Daoy (cell line): Measurements from ENCODE around the gene TBC1D22A. TPM values are rescaled to one million over a fixed set of nuclear protein-coding genes. Genes with fewer than 3 reads are reported as not detected.

Experiments
- DNase-seq: peaks from one replicate; pipeline ENCODE4 v3.0.0-alpha.2; 2015; ENCODE audit warnings: low read depth
- total RNA-seq: library from RNA; depleted of rRNA; stranded (reverse); fragments of >200 nt; shearing (Covaris generic); gene quantifications from 2 replicates; pipeline ENCODE4 v1.2.3, GENCODE V29; 2014

The TBC1D22A gene
- total RNA-seq, 1 experiment from 2014 or later: 8.7 TPM

DNA sequence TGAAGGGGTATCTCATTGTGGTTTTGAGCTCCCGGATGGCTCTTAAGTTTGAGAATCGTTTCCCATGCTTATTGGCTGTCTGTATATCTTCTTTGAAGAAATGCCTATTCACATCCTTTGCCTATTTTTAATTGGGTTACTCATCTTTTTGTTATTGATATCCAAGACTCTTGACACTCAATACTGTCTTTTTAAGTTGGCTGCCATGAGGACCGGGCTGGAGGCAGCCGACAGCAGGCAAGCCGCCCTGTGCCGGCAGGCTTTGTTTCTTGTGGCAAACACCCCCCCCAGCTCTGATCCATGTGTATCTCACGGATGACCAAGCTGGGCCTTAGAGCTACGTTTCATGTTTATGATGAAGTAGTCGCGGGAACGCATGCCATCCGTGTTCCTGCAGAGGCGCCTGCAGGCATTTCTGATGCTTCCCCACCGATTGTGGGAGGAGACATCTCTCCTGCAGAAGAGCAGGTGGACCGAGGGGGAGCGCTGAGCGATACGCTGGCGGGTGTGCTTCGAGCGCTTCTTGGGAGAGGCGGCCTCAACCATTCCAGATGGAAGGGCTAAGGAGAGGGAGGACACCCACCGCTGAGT, 95.8 kb downstream of the TBC1D22A start:
- DNase-seq: no peak

DNA sequence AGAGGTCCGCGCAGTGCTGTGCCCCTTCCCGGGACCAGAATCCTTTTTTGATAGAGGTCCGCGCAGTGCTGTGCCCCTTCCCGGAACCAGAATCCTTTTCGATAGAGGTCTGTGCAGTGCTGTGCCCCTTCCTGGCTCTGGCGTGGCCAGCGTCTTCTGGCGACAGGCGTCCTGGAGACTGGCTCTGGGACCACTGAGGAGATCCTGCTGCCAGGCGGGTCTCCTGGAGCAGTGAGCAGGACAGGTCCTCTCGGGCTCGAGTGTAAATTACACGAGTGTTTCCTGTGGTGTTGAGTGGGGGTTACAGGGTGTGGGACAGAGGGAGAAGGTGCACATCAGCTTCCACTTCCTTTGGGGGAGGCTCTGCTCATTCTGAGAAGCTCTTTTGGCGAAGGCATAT, 98.1 kb downstream of the TBC1D22A start:
- DNase-seq: no peak

DNA sequence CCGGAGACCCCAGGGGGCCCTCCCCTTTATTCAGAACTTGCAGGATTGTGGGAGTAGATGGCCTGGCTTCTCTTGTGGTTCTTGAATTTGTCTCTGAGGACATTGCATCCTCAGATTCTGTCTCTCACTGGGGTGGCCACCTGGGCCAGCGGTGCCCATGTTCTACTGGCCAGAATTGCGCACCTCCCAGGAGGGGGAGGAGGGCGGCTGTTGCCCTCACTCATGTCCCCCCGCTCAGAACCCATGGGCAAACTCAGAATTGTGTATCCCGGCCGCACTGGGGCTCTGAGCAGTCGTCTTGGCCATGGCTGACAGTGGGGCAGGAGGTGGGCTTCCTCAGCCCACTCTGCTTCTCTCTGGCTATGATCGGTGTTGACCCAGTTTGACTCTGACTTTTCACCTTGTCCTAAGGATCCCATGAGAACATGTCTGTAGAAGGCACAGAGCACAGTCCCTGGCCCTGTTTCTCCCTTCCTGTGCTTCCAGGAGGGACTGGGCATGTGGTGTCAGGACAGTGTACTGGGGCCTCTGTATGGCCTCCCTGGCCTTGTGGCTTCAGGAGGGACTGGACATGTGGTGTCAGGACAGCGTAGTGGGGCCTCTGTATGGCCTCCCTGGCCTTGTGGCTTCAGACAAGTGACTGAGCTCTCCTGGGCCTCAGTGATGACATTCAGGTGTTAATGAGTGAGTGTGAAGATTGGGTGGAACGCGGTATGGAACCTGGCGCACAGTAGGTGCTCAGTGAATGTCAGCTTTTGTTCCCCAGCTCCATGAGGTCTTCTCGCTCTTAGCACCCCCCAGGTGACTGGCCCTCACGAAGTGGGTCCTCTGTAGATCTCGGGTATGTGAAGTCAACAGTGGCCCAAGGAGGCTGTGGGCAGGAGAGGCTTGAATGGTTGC, 99.3 kb downstream of the TBC1D22A start:
- no peak for DNase-seq

DNA sequence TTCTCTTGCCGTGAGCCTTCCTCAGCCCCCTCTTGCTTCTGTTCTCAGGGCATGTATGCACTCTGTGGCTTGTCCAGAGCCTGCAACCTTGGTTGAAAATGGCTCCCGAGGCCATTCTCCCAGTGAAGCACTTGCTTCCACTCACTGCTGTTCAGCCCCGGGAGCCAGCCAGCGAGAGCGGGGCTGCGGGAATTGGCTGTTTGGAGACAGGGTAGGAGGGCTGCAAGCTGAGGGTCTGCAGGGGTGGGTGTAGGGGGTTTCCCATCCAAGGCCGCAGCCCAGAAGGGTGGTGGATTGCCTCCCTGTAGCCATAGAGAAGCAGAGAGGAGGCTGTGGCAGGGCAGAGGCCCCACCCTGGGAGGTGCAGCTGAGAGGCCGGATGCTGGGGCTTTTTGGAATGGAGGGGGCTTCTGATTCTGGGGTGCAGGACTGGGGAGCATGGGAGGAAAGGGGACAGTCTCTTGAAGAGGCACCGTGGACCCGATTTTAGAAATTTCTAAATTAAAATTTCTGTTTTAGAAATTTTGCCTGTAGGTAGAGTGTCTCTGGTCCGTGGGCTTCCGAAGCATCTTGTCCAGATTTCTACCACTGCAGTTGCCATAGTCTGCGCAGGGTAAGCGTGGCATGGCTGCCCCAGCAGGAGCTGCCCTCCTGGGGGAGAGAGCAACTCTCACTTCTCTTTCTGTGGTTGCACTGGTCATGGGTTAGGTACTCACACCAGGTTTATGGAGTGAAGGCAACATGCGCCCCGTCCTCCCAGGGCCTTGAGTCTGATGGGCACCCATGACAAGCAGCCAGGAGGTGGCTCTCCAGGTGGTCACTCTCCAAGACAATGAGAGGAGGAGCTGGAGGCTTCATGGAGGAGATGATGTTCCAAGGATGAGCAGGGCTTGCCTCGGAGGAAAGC, 100.2 kb downstream of the TBC1D22A start:
- DNase-seq: no peak

DNA sequence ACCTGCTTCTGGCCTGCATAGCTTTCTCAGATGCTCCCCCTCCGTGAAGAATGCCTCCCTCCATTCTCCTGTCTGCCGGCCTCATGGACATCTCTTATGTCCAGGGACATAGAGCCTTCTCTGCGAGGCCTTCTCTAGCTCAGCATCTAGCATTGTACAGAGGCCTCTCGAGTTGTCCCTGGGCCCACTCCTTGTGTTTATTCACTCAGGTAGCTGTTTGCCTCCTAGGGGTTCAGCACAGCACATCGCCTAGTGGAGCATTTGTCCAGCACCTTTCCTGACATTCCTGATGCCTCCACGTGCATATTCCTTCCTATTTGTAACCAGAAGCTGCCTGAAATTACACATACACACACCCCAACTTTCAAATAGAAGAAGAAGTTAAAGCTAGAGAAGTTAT, 101.3 kb downstream of the TBC1D22A start:
- no peak for DNase-seq

DNA sequence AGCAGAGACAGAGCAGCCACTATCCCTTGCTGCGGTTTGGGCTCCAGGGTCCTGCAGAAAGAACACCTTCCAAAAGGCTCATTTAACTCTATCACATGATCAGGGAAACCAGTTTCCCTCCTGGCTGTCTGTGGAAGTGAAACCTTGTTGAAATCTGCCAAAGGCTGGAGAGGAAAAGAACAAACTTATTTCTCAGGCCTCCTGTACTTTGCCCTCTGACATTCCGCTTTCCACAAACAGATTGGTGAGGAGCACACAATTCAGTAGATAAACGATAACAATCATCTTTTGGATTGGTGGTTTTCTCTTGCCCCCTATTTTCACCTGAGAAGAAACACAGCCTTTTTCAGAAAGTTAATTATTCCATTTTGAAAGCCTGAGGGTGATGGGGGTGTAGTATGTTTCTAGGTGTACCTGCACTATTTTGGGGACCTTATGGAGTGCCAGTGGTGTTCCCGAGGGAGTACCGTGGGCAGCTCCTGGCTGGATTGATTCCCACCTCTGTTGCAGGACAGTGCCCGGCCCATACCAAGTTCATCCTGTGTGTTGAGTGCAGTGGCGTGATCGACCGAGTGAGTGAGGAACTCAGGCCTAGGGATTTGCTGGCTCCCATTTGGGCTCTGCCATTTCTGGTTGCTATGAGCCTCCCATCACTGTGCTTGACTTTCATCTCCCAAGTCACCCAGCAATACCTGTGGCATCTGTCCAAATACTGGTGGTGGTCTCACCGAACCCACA, 102.0 kb downstream of the TBC1D22A start:
- DNase-seq: no peak

DNA sequence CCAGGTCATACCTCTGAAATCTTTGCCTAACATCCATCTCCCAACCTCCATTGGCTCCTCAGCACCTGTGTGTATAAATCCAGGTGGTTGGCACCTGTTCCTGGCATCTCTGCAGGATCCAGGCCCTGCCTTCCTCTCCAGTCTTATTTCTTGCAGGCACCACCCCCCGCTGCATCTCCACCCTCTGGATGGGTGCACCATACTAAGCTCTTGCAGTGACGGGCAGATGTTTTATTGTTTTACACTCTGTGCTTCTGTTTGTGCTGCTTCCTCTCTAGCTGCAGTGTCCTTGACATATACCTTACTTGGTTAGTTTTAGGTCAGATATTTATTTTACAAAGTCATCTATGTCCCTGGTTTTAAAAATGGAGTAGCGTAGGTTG, 102.6 kb downstream of the TBC1D22A start:
- DNase-seq: no peak

DNA sequence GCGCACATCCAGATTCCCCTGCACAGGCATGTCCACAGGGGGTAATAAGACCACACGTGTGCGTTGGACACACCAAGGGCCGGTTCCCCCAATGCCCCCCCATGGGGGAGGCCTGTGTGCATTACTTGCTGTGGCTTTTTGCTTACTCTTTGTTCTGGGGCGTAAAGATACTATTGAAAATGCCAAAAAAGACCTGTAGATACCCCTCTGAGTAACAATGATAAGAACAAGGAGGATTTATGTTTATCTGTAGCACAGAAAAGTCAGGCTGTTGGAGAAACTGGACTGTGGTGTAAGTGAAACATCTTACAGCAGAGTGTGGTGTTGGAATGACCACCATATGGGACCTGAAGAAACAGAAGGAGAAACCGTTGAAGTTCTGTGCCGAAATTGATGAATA, 103.2 kb downstream of the TBC1D22A start:
- no peak for DNase-seq

DNA sequence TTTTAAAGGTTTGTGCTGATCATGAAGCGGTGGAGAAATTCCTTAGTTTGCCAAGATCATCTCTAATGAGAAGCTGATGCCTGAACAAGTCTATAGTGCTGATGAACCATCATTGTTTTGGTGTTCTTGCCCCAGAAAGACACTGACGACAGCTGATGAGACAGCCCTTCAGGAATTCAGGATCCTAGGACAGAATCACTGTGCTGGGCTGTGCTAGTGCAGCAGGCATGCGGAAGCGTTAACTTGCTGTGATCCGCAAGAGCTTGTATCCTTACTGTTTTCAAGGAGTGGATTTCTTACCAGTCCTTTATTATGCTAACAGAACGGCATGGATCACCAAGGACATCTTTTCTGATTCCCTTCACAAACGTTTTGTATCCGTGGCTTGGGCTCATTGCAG, 104.1 kb downstream of the TBC1D22A start:
- DNase-seq: no peak

DNA sequence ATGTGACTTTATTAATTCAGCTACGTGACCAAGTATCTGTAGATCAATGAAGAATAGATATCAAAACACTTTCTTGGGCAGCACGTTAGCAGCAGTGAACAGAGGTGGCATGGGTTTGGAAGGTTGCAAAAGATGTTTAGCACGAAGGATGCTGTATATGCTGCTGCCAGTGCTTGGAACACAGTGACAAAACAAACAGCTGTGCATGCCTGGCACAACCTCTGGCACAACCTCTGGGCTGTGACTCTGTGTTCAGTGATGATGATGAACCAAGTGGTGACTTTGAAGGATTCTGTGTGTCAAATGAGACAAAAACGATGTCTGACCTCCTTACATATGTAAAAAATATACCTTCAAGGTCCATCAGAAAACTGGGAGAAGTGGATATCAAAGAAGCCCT, 104.7 kb downstream of the TBC1D22A start:
- DNase-seq: no peak

DNA sequence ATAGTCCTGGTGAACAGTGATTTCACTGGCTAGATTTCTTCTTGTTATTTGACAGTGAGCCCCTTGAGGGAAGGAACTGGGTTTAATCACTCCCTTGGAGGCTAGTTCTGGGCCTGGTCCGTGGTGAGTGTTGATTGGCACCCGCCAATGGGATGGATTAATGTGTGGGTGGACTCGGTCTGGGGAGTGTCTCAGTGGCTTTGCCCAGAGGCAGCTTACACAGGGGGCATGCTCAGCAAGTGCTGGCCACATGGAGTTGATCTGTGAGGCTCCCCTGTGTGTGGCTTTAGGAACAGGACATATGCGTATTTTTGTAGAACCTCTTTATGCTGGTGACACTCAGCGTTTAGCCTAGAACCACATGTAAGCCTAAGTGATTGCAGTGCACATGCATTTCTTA, 106.9 kb downstream of the TBC1D22A start:
- no peak for DNase-seq

DNA sequence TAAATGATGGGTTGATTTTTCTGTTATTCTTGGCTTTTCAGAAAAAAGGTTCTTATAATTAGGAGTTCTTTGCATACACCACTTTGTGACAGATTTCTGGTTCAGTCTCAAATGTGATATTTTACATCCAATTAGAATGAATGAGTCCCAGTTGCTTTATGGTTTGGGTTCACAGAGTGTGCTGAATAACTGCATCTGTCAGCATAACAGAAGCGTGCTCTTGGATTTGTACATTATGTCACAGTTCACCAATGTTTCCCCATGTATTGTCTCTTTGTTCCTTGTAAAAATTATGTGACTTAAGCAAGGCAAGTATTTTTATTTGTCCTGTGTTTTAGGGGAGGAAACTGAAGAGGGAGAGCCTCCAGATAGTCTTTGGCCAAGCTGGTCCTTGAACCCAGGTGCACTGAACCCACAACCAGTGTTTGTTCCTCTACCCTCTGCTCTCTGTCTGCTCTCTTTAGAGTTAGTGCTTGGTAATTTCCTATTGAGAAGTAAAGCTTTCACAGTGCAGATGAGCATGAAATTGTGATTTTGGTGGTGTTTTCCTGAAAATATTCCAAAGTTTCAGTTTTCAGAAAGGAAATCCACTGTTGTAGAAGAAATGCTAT, 107.5 kb downstream of the TBC1D22A start:
- no peak for DNase-seq

DNA sequence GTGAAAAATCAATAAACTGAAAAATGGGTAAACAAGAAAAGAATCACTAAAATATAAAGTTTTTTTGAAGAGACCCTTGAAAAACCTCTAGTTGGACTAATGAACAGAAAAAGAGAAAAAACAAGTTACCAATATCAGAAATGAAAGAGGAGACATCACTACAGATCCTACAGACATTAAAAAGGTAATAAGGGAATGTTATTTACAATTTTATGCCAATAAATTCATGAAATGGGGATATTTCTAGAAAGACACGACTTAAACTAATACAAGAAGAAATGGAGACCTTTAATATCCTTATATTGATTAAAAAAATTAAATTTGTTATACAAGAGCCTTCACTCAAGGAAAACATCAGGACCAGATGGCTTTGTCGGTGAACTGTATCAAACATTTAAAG, 109.4 kb downstream of the TBC1D22A start:
- DNase-seq: no peak

DNA sequence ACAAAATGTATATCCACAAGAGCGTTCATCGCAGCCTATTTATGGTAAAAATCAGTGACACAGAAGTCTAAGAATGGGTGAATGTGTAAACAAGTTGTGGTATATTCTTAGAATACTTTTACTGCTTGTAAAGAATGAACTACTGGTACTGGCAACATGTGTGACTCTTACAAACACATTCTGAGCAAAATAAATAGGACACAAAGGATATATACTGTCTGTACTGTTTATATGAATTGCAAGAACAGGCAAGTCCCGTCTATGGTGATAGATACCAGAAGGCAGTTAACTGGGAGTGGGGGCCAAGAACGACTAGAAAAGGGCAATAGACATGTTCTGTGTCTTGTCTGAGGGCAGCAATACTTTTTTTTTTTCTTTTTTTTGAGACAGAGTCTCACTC, 112.6 kb downstream of the TBC1D22A start:
- no peak for DNase-seq

DNA sequence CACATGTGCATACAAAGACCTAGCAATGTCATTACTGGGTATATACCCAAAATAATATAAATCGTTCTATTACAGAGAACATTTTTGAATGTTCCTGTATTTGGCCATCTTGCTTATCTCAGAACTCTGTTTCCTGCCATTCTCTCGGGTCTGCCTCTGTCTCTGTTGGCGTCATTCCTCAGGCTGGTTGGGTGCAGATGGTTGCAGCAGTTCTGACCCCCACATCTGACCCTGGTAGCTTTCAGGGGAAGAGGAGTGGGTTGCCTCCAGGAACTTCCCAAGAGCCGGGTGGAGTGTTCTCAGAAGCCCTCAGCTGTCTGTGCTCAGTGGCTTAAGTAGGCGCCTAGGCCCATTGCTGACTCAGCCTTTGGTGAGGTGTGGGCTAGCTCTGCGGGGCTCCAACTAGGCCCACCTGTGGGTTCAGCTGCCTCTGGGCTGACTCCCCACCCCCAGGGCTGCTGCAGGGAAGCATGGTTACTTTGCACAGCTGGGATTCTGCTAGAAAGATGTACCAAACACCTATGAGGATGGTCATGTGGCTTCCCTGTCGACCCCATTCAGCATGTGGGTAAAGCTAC, 114.0 kb downstream of the TBC1D22A start:
- no peak for DNase-seq

DNA sequence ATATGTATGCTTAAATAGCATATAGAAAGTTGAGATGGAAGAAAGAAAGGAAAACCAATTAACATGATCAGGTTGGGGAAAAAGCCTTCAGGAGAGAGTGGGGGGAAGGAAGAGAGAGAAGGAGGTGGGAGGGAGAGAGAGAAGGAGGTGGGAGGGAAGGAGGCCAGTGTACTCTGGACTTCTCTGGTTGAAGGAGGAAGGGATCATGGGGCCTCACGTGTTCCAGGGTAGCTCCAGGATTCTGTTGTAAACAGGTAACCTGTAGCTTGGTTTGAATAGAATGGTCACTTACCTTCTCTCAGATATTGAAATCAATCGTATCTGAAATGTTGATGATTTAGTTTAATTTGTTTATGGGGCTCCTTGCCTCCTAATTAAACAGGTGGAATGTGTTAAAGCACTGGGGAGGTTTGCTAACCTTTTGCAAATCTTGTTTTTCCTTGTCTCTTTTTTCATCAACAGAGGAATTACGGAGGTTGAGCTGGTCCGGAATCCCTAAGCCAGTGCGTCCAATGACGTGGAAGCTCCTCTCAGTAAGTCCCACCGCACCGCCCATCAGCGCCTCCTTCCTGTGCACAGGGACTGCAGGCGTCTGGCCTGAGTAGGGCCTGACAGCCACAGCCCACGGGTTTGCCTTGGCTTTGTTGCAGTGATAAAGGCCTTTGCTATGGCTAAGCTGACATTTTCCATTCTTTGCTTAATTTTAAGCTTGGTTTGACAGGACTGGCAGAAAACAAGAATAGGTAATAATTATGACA, 115.9 kb downstream of the TBC1D22A start:
- DNase-seq: no peak

DNA sequence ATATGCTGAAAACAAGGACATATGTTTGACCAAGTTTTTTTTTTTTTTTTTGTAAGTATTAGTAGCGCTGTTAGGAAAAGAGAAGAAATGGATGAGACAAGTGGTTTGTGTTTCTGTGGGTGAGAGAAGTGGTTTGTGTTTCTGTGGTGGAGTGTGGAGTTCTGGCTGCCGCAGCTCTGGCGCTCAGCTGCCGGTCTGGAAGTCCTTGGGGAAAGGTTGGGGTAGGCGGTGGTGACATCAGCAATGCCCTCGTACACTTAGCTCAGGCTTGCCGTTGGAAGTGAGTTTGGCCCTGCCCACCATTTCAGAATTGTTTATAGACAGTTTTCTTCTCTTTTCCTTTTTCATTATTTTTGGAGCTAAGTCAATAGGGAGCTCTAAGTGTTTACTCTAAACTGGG, 116.6 kb downstream of the TBC1D22A start:
- no peak for DNase-seq

DNA sequence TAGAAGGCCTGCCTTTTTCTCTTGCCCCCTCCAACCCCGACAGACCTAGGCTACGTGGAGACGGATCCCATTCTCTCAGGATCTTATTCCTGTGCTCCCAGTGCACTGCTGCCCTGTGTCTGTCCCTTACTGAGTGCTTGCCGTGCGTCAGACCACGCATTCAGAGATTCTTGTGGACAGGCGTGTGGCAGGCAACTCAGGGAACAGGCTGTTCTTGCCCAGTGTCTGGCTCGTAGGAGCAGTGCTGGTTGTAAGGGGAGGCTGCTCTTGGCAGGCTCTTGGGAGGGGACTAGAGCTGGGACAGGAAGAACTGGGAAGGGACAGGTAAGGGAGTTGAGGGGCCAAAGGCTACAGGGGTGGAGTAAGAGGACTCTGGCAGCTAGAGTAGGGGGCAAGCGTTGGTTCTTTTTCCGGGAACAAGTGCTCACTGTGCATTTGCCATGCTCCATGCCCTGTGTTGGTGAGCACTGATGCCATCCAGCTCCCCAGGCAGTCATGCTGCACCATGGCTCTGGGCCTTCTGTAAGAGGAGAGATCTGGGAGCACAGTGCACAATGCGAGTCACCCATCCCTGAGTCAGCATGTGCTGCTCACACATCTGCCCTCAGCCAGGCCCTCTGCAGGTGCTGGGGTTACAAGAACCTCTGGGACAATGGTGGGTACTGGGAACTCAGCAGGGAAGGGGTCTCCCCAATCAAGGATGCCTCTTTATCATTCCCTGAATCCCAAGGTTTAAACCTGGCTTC, 119.1 kb downstream of the TBC1D22A start:
- no peak for DNase-seq

DNA sequence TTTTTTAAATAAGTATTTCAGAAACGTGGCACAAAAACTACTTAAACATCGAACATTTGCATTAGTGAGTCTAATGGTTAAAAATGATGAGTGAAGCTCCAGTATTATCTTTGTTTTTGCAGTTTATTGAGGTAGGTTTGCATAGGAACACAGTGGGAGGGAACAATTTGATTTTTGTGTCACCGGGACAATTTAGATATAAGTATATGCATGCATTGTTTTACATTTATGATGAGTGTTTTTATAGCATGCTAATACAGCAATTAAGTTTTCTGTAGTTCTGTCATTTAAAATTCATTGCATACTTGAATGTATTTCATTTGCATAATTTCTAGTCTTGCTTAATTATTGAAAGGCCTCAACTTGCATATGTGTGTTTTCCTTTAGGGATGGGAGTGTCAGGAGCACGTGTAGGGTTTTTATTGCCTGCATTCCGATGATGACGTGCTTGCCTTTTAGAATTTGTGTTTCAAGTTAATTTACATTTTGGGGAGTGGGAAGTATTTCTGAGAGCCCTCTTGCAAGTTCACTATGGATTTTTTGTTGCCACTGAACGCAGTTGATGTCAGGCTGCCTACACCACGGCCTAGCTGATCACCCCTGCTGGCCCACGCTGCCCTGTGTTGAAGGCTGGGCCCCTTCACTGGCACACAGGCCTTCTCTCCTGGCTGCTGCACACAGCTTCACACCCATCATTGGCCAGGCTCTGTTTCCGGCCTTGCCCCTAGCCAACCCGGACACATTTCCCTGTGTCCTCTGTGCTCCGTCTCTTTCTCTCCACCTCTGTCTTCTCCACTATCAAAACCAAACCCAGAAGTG, 120.9 kb downstream of the TBC1D22A start:
- DNase-seq: no peak
